Measurements from ENCODE around the gene CRTAC1.

CRTAC1 gene

GRCh38 chr10:97889461-97890265, 140.8 kb downstream of the CRTAC1 start:
- Histone ChIP-seq H3K4me3 (ENCODE audit: low read depth, low read length) (no peak overlapping the region), H3K27me3 (ENCODE audit: insufficient read depth, low read depth, severe bottlenecking) (no peaks in the 10 kb centered on the region), H3K36me3 (no peaks in the 10 kb centered on the region), H3K9me3 (ENCODE audit: severe bottlenecking) (no peaks in the 10 kb centered on the region), H3K27ac (no peak overlapping the region)
- no peak for DNase-seq
- TF ChIP-seq CTCF (IDR thresholded peaks at IDR 0.05; ENCODE audit: low read depth, low read length): no peak

GRCh38 chr10:97888641-97889262, 141.7 kb downstream of the CRTAC1 start:
- no peak for TF ChIP-seq CTCF (IDR thresholded peaks at IDR 0.05; ENCODE audit: low read depth, low read length)
- no peaks in the 10 kb centered on the region for H3K36me3 ChIP-seq
- no peak overlapping the region for H3K4me3 ChIP-seq (ENCODE audit: low read depth, low read length)
- no peak for DNase-seq
- H3K27me3 ChIP-seq (ENCODE audit: insufficient read depth, low read depth, severe bottlenecking): no peaks in the 10 kb centered on the region
- H3K27ac ChIP-seq: no peak overlapping the region
- no peaks in the 10 kb centered on the region for H3K9me3 ChIP-seq (ENCODE audit: severe bottlenecking)

GRCh38 chr10:97888134-97888533, 142.3 kb downstream of the CRTAC1 start:
- Histone ChIP-seq H3K4me3 (ENCODE audit: low read depth, low read length) (no peak overlapping the region), H3K36me3 (no peaks in the 10 kb centered on the region), H3K9me3 (ENCODE audit: severe bottlenecking) (no peaks in the 10 kb centered on the region), H3K27ac (no peak overlapping the region), H3K27me3 (ENCODE audit: insufficient read depth, low read depth, severe bottlenecking) (no peaks in the 10 kb centered on the region)
- TF ChIP-seq CTCF (IDR thresholded peaks at IDR 0.05; ENCODE audit: low read depth, low read length): no peak
- DNase-seq: no peak

GRCh38 chr10:97887399-97887798, 143.0 kb downstream of the CRTAC1 start:
- H3K4me3 ChIP-seq (ENCODE audit: low read depth, low read length): no peak overlapping the region
- no peaks in the 10 kb centered on the region for H3K9me3 ChIP-seq (ENCODE audit: severe bottlenecking)
- H3K36me3 ChIP-seq: no peaks in the 10 kb centered on the region
- no peak for DNase-seq
- H3K27ac ChIP-seq: no peak overlapping the region
- no peak for TF ChIP-seq CTCF (IDR thresholded peaks at IDR 0.05; ENCODE audit: low read depth, low read length)
- no peaks in the 10 kb centered on the region for H3K27me3 ChIP-seq (ENCODE audit: insufficient read depth, low read depth, severe bottlenecking)

- no peak for DNase-seq
- no peak for TF ChIP-seq CTCF (IDR thresholded peaks at IDR 0.05; ENCODE audit: low read depth, low read length)
- no peak overlapping the region for H3K27ac ChIP-seq
- H3K4me3 ChIP-seq (ENCODE audit: low read depth, low read length): no peak overlapping the region
- H3K27me3 ChIP-seq (ENCODE audit: insufficient read depth, low read depth, severe bottlenecking): no peaks in the 10 kb centered on the region
- no peaks in the 10 kb centered on the region for H3K36me3 ChIP-seq
- no peaks in the 10 kb centered on the region for H3K9me3 ChIP-seq (ENCODE audit: severe bottlenecking)
These were observed 144.1 kb downstream of the CRTAC1 start for GRCh38 chr10:97886286-97886685.

Measured in WERI-Rb-1 (cell line).